Epithelial cell of proximal tubule (primary cell): ENCODE measurements around the gene MORN1. TPM values are rescaled to one million over a fixed set of nuclear protein-coding genes. Genes with fewer than 3 reads are reported as not detected.

Source experiments
- DNase-seq: peaks from one replicate; pipeline ENCODE4 v3.0.0-alpha.2; 2011; ENCODE audit warnings: low read depth
- H3K4me3 ChIP-seq: 2 replicates; pipeline ENCODE4 v1.5.1; 2011; ENCODE audit warnings: low read depth, mild to moderate bottlenecking, low read length
- CTCF ChIP-seq: conservative IDR thresholded peaks from 2 replicates; pipeline ENCODE4 v1.5.1; 2012; ENCODE audit warnings: low read depth, mild to moderate bottlenecking, low read length
- total RNA-seq: library from RNA; depleted of rRNA; stranded (reverse); fragments of >200 nt; gene quantifications from 2 replicates; pipeline ENCODE4 v1.2.3, GENCODE V29; 2015

MORN1 gene
- total RNA-seq, 1 donor from 2014 or later, result 8.1 TPM

GRCh38 chr1:2415801-2416208 lies 24.5 kb upstream of the MORN1 start:
- H3K4me3 ChIP-seq, result no peak overlapping the region
- no peak for DNase-seq
- no peak for TF ChIP-seq CTCF

GRCh38 chr1:2415337-2415736 lies 24.0 kb upstream of the MORN1 start:
- no peak overlapping the region for H3K4me3 ChIP-seq
- DNase-seq, result no peak
- no peak for TF ChIP-seq CTCF

GRCh38 chr1:2414297-2414958 lies 23.1 kb upstream of the MORN1 start:
- peak; percentile 86 for TF ChIP-seq CTCF
- peak overlapping the region; percentile 75 for H3K4me3 ChIP-seq
- no peak for DNase-seq

GRCh38 chr1:2413495-2414296 lies 22.3 kb upstream of the MORN1 start:
- no peak for DNase-seq
- no peak for TF ChIP-seq CTCF
- peak overlapping the region; percentile 75 for H3K4me3 ChIP-seq

GRCh38 chr1:2412773-2413494 lies 21.6 kb upstream of the MORN1 start:
- no peak for DNase-seq
- TF ChIP-seq CTCF, result no peak
- H3K4me3 ChIP-seq, result peak overlapping the region; percentile 75

GRCh38 chr1:2412395-2412772 lies 21.0 kb upstream of the MORN1 start, which contains the start of gene PEX10:
PEX10 (minus strand) TSS chr1:2412564; CDS start chr1:2412502, 62 bp downstream.
- DNase-seq, result no peak
- peak within 1 kb of the TSS; percentile 93 for H3K4me3 ChIP-seq
- no peak for TF ChIP-seq CTCF
